Measurements from ENCODE around the gene MARK2. TPM values are rescaled to one million over a fixed set of nuclear protein-coding genes. Genes with fewer than 3 reads are reported as not detected.
A peak's percentile ranks its signal among the peaks of the same experiment; 100 is the strongest.

The MARK2 gene
- polyA plus RNA-seq, 3 donors from 2014 or later: 28.6 to 73.8 (median 31.6) TPM

DNA sequence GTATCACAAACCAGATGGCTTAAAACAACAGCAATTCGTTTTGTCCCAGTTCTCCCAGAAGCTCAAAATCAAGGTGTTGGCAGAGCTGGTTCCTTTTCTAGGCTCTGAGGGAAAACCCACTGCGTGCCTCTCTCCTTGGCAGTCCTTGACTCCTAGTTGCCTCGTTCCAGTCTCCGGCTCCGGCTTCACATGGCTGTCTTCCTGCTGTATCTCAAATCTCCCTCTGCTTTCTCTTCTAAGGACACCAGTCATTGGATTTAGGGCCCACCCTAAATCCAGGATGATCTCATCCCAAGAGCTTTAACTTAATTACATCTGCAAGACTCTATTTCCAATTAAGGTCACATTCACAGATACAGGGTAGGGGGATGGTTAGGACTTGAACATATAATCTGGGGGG lies 90.7 kb downstream of the MARK2 start:
- no peak overlapping the region for H3K4me3 Mint-ChIP-seq
- H3K36me3 Mint-ChIP-seq: no peaks in the 10 kb centered on the region
- H3K9me3 Mint-ChIP-seq: no peaks in the 10 kb centered on the region
- no peaks in the 10 kb centered on the region for H3K4me1 Mint-ChIP-seq
- H3K27ac Mint-ChIP-seq: no peak overlapping the region
- peaks cover 0 to 4% (median 0%) of the 10 kb centered on the region in 3 donors for H3K27me3 Mint-ChIP-seq (ENCODE audit: low read depth in 3 of 3)
- DNase-seq: no peak

DNA sequence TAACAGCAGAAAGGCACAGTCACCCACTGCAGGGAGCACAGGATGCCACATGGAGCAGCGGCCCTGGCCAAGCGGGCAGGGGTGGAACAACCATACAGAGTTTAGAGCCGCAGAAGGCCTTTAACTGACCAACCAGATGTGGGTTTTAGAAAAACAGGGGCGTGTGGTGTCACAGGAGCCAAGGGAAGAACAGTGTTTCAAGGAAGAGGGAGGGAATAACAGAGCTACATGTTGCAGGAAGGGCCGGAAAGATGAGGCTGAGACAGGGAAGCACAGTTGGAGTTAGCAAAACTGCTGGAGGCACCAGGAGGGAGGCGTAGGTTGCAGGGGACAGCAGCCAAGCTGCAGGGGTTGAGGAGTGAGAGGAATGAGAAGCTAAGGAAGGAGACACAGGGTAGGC lies 92.1 kb downstream of the MARK2 start:
- H3K4me3 Mint-ChIP-seq: no peak overlapping the region
- H3K9me3 Mint-ChIP-seq: no peaks in the 10 kb centered on the region
- H3K27me3 Mint-ChIP-seq (ENCODE audit: low read depth in 3 of 3): peaks cover 0 to 4% (median 0%) of the 10 kb centered on the region in 3 donors
- no peaks in the 10 kb centered on the region for H3K36me3 Mint-ChIP-seq
- no peaks in the 10 kb centered on the region for H3K4me1 Mint-ChIP-seq
- no peak for DNase-seq
- H3K27ac Mint-ChIP-seq: no peak overlapping the region

DNA sequence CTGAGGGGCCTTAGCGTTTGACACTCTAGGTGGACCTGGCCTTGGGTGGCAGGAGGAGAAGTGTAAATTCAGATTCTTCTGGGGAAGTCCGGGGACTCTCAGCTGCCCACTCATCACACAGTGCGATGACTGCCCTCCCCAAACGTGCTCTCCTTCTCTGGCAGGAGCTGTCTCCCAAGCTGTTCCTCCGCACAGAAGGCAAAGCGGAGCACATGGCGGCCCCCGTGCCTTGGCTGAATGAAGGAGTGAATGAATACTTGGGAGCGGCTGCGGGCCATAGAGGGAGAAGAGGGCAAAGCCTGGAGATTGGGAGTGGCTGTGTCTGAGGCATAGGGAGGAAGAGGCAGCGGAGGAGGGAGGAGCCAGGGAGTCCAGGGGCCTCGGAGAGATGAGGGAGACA lies 93.0 kb downstream of the MARK2 start:
- no peaks in the 10 kb centered on the region for H3K36me3 Mint-ChIP-seq

DNA sequence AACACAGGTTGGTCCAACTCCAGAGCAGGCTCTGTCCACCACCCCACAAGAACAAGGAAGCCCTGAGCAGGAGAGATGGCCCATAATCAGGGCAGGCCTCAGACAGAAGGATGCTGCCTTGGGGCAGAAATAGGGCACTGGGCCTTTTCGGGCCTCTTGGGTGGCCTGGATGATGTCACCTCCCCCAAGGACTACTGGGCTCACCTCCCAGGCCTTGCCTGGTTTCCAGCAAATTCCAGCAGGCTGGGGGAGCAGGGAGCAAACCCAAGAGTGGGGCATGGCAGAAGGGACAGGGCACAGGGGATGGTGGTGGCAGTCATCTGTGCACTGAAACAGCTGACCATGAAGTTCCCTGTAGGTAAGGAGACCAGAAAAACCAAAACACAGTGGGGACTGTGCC lies 94.5 kb downstream of the MARK2 start:
- H3K36me3 Mint-ChIP-seq: no peaks in the 10 kb centered on the region
- H3K9me3 Mint-ChIP-seq: no peaks in the 10 kb centered on the region
- DNase-seq: no peak
- H3K4me3 Mint-ChIP-seq: no peak overlapping the region
- H3K4me1 Mint-ChIP-seq: peaks cover 8 to 10% of the 10 kb centered on the region in 2 donors
- H3K27ac Mint-ChIP-seq: no peak overlapping the region
- peaks cover 0 to 5% (median 3%) of the 10 kb centered on the region in 3 donors for H3K27me3 Mint-ChIP-seq (ENCODE audit: low read depth in 3 of 3)

More for the DNA sequence above, 93.0 kb downstream of the MARK2 start:
- Mint-ChIP-seq H3K4me1 (no peaks in the 10 kb centered on the region), H3K27ac (no peak overlapping the region), H3K9me3 (no peaks in the 10 kb centered on the region), H3K27me3 (ENCODE audit: low read depth in 3 of 3) (peaks cover 0 to 2% (median 0%) of the 10 kb centered on the region in 3 donors), H3K4me3 (no peak overlapping the region)
- DNase-seq: no peak

DNA sequence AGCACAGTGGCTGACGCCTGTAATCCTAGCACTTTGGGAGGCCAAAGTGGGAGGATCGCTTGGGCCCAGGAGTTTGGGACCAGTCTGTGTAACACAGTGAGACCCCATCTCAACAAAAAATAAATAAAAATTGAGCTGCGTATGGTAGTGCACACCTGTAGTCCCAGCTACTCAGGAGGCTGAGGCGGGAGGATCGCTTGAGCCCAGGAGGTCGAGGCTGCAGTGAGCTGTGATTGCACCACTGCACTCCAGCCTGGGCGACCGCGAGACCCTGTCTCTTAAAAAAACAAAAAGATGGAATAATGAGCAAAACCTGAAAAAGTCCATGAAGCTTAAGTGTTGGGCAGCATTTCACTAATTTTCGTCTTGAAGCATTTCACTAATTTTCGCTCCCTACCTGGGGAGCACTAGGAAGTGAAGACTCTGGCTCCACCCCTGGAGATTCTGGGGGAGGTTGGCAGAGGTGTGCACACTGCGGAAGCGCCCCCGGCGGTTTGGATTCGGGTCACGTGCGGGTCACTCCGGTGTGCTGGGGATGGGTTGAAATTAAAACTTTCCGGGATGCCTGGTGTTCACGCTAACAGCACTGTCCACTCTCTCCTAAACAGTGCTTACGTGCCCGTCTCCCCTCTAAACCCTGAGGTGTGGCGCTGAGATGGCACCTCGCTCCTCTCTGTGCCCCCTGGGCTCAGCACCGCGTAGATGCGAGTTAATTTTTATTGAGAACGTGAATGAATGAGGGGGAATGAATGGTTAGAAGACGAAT lies 99.0 kb downstream of the MARK2 start:
- Mint-ChIP-seq H3K36me3 (no peaks in the 10 kb centered on the region), H3K4me1 (peaks cover 30 to 32% of the 10 kb centered on the region in 2 donors), H3K4me3 (peak overlapping the region; percentile 85 to 93 (median 92)), H3K9me3 (no peaks in the 10 kb centered on the region), H3K27ac (peak overlapping the region; percentile 86 to 98 (median 94)), H3K27me3 (ENCODE audit: low read depth in 3 of 3) (peaks cover 5 to 10% (median 9%) of the 10 kb centered on the region in 3 donors)
- DNase-seq: no peak

DNA sequence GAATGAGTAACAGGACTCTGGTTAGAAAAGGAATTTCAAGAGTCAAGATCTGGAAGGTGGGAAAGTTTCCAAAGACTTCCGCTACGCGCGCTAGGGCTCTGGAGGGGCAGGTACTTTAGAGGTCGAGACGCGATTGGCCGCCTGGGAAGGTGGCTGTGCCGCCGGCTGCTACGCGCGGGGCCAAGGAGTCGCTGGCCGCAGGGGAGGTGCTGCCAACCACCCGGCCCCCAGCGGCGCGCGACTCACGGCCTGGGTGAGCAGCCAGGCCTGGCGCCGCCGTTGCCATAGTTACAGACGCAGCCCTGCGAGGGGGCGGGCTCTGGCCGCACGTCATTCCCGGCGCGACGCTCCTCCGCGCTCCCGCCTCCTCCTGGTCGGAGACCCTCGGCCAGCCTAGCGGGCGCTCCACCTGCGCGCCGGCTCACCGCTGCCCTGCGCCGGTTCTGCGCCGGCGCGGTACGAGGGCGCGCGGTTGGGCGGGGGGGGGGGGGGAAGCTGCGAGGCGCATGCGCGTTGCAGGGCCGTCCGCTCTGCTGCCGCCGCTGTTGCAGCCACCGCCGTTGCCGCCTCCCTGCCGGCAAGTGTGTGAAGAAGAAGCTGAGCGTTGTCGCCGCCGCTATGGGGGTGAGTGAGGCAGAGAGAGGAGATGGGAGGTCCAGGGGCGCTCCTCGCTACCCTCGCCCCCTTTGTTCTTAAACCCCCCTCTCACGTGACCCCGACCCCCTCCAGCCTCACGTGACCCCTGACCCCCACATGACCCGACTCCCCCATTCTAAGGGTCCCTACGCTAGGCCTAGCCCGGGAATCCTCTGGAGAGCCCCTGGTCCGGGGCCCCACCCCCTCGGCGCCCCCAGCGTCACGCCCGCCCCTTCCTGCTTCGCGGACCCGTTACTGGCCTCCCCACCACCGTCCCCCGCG lies 99.8 kb downstream of the MARK2 start, which contains the start of gene NAA40:
NAA40 (plus strand) TSS at position 524 of the 918 bp plus-strand sequence; CDS start at position 619, 95 bp downstream.
- peak; percentile 97 to 98 (median 97) for DNase-seq
- H3K36me3 Mint-ChIP-seq: no peaks in the 10 kb centered on the region
- peaks cover 5 to 10% (median 9%) of the 10 kb centered on the region in 3 donors for H3K27me3 Mint-ChIP-seq (ENCODE audit: low read depth in 3 of 3)
- H3K9me3 Mint-ChIP-seq: no peaks in the 10 kb centered on the region
- peak within 1 kb of the TSS; percentile 86 to 98 (median 94) for H3K27ac Mint-ChIP-seq
- peak within 1 kb of the TSS; percentile 85 to 93 (median 92) for H3K4me3 Mint-ChIP-seq
- H3K4me1 Mint-ChIP-seq: peaks cover 30 to 33% of the 10 kb centered on the region in 2 donors

DNA sequence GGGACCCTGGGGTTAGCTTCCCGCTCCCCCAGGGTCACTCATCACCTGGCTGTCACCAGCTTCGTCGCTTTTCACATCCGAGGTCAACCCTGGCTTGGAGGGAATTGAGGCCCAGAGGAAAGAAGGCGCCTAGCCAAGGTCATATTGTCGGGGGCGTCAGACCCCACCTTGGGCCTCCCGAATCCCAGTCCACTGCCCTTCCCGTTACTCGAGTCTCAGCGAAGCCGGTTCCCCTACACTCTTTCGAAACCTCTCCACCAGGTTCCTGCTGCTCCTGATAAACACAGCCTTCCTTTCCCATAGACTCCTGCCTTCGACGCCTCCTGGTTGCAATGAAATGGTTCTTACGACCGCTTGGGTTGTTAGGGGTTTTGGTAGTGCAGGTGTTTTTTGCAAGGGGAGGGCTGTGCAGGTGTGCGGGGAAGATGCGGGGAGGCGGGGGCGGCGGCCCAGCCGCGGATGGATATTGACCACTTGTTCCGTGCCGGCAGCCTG lies 100.5 kb downstream of the MARK2 start:
- peak overlapping the region; percentile 47 to 94 (median 86) for H3K27ac Mint-ChIP-seq
- DNase-seq: no peak
- H3K36me3 Mint-ChIP-seq: no peaks in the 10 kb centered on the region
- no peaks in the 10 kb centered on the region for H3K9me3 Mint-ChIP-seq
- peaks cover 36 to 40% of the 10 kb centered on the region in 2 donors for H3K4me1 Mint-ChIP-seq
- H3K4me3 Mint-ChIP-seq: peak overlapping the region; percentile 85 to 93 (median 90)
- H3K27me3 Mint-ChIP-seq (ENCODE audit: low read depth in 3 of 3): peaks cover 5 to 10% (median 9%) of the 10 kb centered on the region in 3 donors

DNA sequence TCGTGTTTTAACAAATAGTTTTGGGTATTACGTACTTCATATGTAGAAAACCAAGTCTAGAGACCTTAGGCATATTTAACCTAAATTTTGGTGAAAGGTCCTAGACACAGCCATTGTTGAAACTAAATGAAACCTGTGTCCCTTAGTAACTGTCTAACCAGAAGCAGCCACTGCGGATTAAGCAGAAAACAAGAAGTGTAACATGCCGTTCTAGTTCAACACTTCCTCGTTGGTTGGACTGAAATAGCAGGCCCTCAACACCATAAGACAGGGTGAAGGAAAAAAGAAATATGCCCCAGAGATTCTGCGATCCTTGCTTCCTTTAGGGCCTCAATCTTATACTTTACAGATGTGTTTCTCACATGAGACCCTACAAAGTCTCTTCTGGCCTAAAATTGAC lies 101.9 kb downstream of the MARK2 start:
- H3K4me1 Mint-ChIP-seq: peaks cover 39 to 43% of the 10 kb centered on the region in 2 donors
- H3K4me3 Mint-ChIP-seq: peak overlapping the region; percentile 42 to 92 (median 85)
- no peaks in the 10 kb centered on the region for H3K9me3 Mint-ChIP-seq
- H3K27ac Mint-ChIP-seq: peak overlapping the region; percentile 26 to 87 (median 70)
- peaks cover 5 to 10% (median 9%) of the 10 kb centered on the region in 3 donors for H3K27me3 Mint-ChIP-seq (ENCODE audit: low read depth in 3 of 3)
- no peak for DNase-seq
- H3K36me3 Mint-ChIP-seq: no peaks in the 10 kb centered on the region

DNA sequence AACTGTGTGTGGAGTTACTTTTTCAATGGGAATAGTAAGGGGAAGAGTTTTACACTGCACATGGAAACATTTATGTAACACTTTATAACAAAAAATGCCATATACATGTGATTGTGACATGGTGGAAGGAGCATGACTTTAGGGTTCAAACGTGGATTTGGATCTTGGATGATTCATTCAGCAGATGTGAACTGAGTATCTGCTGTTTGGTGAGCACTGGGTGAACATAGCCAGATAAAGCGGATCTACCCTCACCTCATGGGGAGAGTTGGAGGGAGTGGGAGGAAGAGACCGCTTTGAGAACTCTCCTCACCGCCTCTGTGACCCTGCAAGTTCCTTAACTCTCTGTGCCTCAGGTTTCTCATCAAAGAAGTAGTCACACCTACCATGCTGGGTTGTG lies 103.0 kb downstream of the MARK2 start:
- Mint-ChIP-seq H3K36me3 (no peaks in the 10 kb centered on the region), H3K27me3 (ENCODE audit: low read depth in 3 of 3) (peaks cover 5 to 10% (median 9%) of the 10 kb centered on the region in 3 donors), H3K27ac (peak overlapping the region in 3 of 6 donors; percentile 17 to 62 (median 40)), H3K4me3 (peak overlapping the region in 1 of 5 donors; percentile 32), H3K4me1 (peaks cover 41 to 46% of the 10 kb centered on the region in 2 donors), H3K9me3 (no peaks in the 10 kb centered on the region)
- no peak for DNase-seq

DNA sequence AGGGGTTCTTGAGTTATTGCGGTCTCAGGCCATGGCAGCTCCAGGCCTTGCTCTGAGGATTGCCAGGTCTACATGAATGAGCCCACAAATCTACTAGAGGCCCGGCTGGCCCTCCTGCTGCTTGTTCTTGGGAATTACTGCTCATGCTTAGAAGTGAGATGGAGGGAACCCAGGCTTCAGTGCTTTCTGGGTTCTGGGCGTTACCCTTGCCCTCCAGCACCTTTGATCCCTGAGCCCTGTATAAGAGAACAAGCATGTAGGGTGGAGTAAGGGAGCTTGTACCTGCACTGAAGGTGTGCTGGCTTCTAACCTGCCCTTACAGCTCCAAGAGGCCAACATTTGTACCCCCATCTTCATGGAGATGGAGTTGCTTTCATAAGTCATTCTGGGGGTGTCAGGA lies 103.9 kb downstream of the MARK2 start:
- Mint-ChIP-seq H3K9me3 (no peaks in the 10 kb centered on the region), H3K4me1 (peaks cover 40 to 43% of the 10 kb centered on the region in 2 donors), H3K27ac (no peak overlapping the region), H3K4me3 (no peak overlapping the region), H3K36me3 (no peaks in the 10 kb centered on the region), H3K27me3 (ENCODE audit: low read depth in 3 of 3) (peaks cover 5 to 11% (median 9%) of the 10 kb centered on the region in 3 donors)
- DNase-seq: no peak

DNA sequence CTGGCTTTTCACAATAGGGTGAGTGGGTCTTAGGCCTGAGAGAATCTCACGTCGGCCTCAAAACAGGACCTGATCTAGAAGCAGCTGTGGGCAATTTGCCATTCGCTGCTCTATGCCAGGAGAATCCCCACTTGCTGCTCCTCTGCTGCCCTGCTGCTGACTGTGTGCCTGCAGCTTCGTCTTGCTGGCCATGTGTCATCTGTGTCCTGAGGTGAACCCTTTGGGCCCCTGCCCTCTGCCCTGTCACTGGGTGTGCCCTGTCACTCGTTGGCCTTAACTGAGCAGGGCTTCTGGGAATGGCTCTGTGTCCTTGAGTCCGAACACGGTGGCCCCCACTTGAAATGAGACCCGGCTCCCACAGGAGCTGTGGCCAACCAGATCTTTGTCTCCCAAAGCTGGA lies 106.1 kb downstream of the MARK2 start:
- Mint-ChIP-seq H3K27ac (peak overlapping the region in 1 of 6 donors; percentile 9), H3K36me3 (no peaks in the 10 kb centered on the region), H3K9me3 (no peaks in the 10 kb centered on the region), H3K4me3 (no peak overlapping the region), H3K4me1 (peaks cover 27 to 28% of the 10 kb centered on the region in 2 donors), H3K27me3 (ENCODE audit: low read depth in 3 of 3) (peaks cover 0 to 2% (median 0%) of the 10 kb centered on the region in 3 donors)
- no peak for DNase-seq

DNA sequence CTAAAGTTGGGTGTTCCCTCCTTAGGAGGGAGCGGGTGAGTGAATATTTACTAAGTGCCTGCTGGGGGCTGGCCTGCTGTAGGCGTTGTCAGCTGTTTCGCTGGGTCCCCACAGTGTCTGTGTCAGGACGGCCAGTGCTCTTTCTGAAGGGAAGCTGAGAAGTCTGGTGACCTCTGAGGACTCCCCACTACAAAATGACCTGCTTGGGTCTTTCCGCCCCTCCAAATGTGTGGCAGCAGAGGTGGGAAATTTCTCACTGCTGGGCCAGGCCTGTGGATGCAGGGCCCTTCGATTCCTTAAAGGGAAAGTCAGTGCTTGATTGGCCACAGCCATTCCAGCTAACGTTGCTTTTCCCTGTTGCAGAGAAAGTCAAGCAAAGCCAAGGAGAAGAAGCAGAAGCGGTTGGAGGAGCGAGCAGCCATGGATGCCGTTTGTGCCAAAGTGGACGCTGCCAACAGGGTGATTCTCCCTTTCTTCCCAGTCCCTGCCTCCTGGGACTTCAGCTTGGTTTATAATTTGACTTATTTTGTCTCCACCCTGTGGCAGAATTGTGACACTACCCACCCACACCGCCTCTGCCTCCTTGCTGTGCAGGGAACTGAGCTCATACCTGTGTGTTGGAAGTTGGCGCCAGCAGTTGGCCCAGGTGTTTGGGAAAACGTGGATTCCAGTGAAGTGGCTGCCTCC lies 106.7 kb downstream of the MARK2 start:
- Mint-ChIP-seq H3K9me3 (no peaks in the 10 kb centered on the region), H3K36me3 (peaks cover 0 to under 1% (median 0%) of the 10 kb centered on the region in 3 donors), H3K27me3 (ENCODE audit: low read depth in 3 of 3) (peaks cover 0 to 2% (median 0%) of the 10 kb centered on the region in 3 donors), H3K4me1 (peaks cover 24 to 27% of the 10 kb centered on the region in 2 donors), H3K27ac (peak overlapping the region in 1 of 6 donors; percentile 75), H3K4me3 (no peak overlapping the region)
- DNase-seq: peak; percentile 38 to 49 (median 47)

All from immature natural killer cell (primary cell).